Natural killer cell (primary cell): ENCODE measurements around the gene ATRAID. TPM values are rescaled to one million over a fixed set of nuclear protein-coding genes. Genes with fewer than 3 reads are reported as not detected.

Source experiments
- ATAC-seq, 3 donors: fragments of 150-1000 bp in 2 of 3; fragments of 200-7000 bp in 1 of 3; cut with Tn5 transposase; 1 replicate in 1 of 3; 2 replicates in 2 of 3; pipeline ENCODE4 v1.10.0; 2021; ENCODE audit warnings: mild to moderate bottlenecking in 2 of 3, moderate library complexity in 2 of 3
- DNase-seq, 2 donors: peaks; one replicate each; pipeline versions ENCODE4 v3.0.0 to v3.0.0-alpha.2; 2013 to 2021; ENCODE audit warnings: mixed read lengths in 1 of 2
- H3K27ac ChIP-seq: one replicate; pipeline ENCODE4 v1.5.1; 2013; ENCODE audit warnings: mild to moderate bottlenecking, low read length
- H3K27me3 ChIP-seq: one replicate; pipeline ENCODE4 v1.6.1; 2013; ENCODE audit warnings: low read length; ENCODE audit not compliant: control insufficient read depth, insufficient read depth
- H3K36me3 ChIP-seq: one replicate; pipeline ENCODE4 v1.6.1; 2013; ENCODE audit warnings: low read length; ENCODE audit not compliant: control insufficient read depth, insufficient read depth
- H3K4me1 ChIP-seq: one replicate; pipeline ENCODE4 v1.6.1; 2013; ENCODE audit warnings: low read length; ENCODE audit not compliant: control insufficient read depth, insufficient read depth
- H3K4me3 ChIP-seq: one replicate; pipeline ENCODE4 v1.5.1; 2013; ENCODE audit warnings: low read length
- H3K9me3 ChIP-seq: one replicate; pipeline ENCODE4 v1.6.1; 2013; ENCODE audit warnings: low read length; ENCODE audit not compliant: control insufficient read depth, insufficient read depth
- H3K27ac Mint-ChIP-seq, 2 donors: one replicate each; pipeline ENCODE4 v1.8.0; 2022; ENCODE audit warnings: mild to moderate bottlenecking in 2 of 2, mixed read lengths in 2 of 2, moderate library complexity in 1 of 2
- H3K27me3 Mint-ChIP-seq, 2 donors: one replicate each; pipeline ENCODE4 v1.8.0; 2022; ENCODE audit warnings: low read depth in 2 of 2, mixed read lengths in 2 of 2
- H3K36me3 Mint-ChIP-seq: one replicate; pipeline ENCODE4 v1.8.0; 2022; ENCODE audit warnings: mixed read lengths
- H3K4me1 Mint-ChIP-seq, 2 donors: one replicate each; pipeline ENCODE4 v1.8.0; 2022; ENCODE audit warnings: mixed read lengths in 2 of 2
- H3K4me3 Mint-ChIP-seq: one replicate; pipeline ENCODE4 v1.8.0; 2022; ENCODE audit warnings: mild to moderate bottlenecking, moderate library complexity, mixed read lengths
- H3K9me3 Mint-ChIP-seq, 2 donors: one replicate each; pipeline ENCODE4 v1.8.0; 2022; ENCODE audit warnings: mixed read lengths in 2 of 2
- WGBS: methylation state at CpG from one replicate; pipeline ENCODE4 v1.1.7; 2013; ENCODE audit warnings: missing lambda C conversion rate; ENCODE audit not compliant: insufficient coverage; 5-methylcytosine and 5-hydroxymethylcytosine counted together
- intact Hi-C: fragments of 100-400 bp; cut with micrococcal nuclease; formaldehyde crosslinking; loops from one replicate; pipeline ENCODE4 v1.14.2; 2022
- total RNA-seq, 4 donors: library from RNA; stranded (reverse); fragments of 120-200 nt in 1 of 4; gene quantifications; one replicate each; pipeline versions ENCODE4 v1.2.3 to v1.2.4, GENCODE V29; 2013 to 2022
- TF ChIP-seq, protein P1 (sequence below): fragments of 200-600 bp; IDR thresholded peaks from one replicate; pipeline ENCODE4 v1.8.0; 2022; ENCODE audit warnings: antibody characterized with exemption

ATRAID gene
- total RNA-seq, 3 donors from 2014 or later (not counting 1 experiment from before 2014, with no cell fraction given), result 65.5 to 76.6 (median 76.5) TPM

DNA sequence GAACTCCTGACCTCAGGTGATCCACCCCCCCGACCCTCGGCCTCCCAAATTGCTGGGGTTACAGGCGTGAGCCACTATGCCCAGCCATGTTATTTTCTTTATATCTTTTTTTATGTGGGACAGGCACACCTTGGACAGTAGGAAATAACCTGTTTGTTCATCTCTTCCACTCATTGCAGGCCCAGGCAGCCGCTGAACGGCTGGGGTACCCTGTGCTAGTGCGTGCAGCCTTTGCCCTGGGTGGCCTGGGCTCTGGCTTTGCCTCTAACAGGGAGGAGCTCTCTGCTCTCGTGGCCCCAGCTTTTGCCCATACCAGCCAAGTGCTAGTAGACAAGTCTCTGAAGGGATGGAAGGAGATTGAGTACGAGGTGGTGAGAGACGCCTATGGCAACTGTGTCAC, 13.7 kb downstream of the ATRAID start:
- no peaks in the 10 kb centered on the region for H3K4me1 ChIP-seq
- TF ChIP-seq, protein P1, sequence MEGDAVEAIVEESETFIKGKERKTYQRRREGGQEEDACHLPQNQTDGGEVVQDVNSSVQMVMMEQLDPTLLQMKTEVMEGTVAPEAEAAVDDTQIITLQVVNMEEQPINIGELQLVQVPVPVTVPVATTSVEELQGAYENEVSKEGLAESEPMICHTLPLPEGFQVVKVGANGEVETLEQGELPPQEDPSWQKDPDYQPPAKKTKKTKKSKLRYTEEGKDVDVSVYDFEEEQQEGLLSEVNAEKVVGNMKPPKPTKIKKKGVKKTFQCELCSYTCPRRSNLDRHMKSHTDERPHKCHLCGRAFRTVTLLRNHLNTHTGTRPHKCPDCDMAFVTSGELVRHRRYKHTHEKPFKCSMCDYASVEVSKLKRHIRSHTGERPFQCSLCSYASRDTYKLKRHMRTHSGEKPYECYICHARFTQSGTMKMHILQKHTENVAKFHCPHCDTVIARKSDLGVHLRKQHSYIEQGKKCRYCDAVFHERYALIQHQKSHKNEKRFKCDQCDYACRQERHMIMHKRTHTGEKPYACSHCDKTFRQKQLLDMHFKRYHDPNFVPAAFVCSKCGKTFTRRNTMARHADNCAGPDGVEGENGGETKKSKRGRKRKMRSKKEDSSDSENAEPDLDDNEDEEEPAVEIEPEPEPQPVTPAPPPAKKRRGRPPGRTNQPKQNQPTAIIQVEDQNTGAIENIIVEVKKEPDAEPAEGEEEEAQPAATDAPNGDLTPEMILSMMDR, result no peak
- H3K27ac ChIP-seq, result no peak overlapping the region
- ATAC-seq (no peak), DNase-seq (no peak)
- Mint-ChIP-seq H3K9me3 (no peaks in the 10 kb centered on the region), H3K27ac (no peak overlapping the region), H3K27me3 (no peaks in the 10 kb centered on the region), H3K36me3 (no peaks in the 10 kb centered on the region), H3K4me1 (no peaks in the 10 kb centered on the region), H3K4me3 (no peak overlapping the region)
- no peak overlapping the region for H3K4me3 ChIP-seq
- intact Hi-C loops, result no loop called here
- peaks cover 56% of the 10 kb centered on the region for H3K36me3 ChIP-seq
- no peaks in the 10 kb centered on the region for H3K9me3 ChIP-seq
- 97% methylated on average over 9 of the region's 9 CpGs for WGBS
- no peaks in the 10 kb centered on the region for H3K27me3 ChIP-seq

DNA sequence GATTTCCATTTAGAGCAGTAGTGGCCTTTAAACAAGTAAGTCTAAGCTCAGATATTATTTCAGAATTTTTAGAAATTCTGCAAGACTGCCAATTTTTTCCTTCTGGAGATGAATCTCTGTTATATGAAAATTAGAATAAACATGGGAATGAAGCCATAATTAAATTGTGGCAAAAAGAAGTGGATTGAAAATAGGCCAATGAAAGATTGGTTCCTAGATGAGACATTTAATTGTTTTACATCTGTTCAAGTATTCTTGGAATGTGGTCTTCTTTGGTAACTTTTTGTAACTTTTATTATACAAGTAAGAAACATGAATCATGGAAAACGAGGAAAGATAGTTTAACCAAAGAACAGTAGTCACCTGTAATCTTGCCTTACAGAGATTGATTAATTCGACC, 15.7 kb downstream of the ATRAID start:
- WGBS, result 100% methylated on average over 2 of the region's 2 CpGs
- Histone ChIP-seq H3K36me3 (peaks cover 64% of the 10 kb centered on the region), H3K4me1 (no peaks in the 10 kb centered on the region), H3K27me3 (no peaks in the 10 kb centered on the region), H3K4me3 (no peak overlapping the region), H3K9me3 (no peaks in the 10 kb centered on the region), H3K27ac (no peak overlapping the region)
- H3K36me3 Mint-ChIP-seq, result no peaks in the 10 kb centered on the region
- ATAC-seq, result no peak
- TF ChIP-seq, protein P1, result no peak
- no peak overlapping the region for H3K27ac Mint-ChIP-seq
- H3K9me3 Mint-ChIP-seq, result no peaks in the 10 kb centered on the region
- no peak overlapping the region for H3K4me3 Mint-ChIP-seq
- intact Hi-C loops, result no loop called here
- DNase-seq, result no peak
- H3K27me3 Mint-ChIP-seq, result no peaks in the 10 kb centered on the region
- H3K4me1 Mint-ChIP-seq, result no peaks in the 10 kb centered on the region

DNA sequence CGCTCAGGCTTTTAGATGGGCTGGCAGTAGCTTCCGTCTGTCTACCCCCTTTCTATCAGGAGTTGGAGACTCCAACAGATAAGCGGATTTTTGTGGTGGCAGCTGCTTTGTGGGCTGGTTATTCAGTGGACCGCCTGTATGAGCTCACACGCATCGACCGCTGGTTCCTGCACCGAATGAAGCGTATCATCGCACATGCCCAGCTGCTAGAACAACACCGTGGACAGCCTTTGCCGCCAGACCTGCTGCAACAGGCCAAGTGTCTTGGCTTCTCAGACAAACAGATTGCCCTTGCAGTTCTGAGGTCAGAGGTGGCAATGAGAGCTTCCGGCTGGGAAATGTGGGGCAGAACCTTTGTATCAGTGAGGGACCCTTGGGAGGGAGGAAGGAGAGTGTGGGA, 20.1 kb downstream of the ATRAID start:
- DNase-seq (no peak), ATAC-seq (no peak)
- TF ChIP-seq, protein P1, result no peak
- H3K9me3 ChIP-seq, result no peaks in the 10 kb centered on the region
- no peak overlapping the region for H3K27ac ChIP-seq
- H3K4me1 ChIP-seq, result no peaks in the 10 kb centered on the region
- no peak overlapping the region for H3K4me3 ChIP-seq
- H3K9me3 Mint-ChIP-seq, result no peaks in the 10 kb centered on the region
- H3K27me3 ChIP-seq, result no peaks in the 10 kb centered on the region
- H3K27me3 Mint-ChIP-seq, result no peaks in the 10 kb centered on the region
- H3K27ac Mint-ChIP-seq, result no peak overlapping the region
- H3K36me3 Mint-ChIP-seq, result peaks cover 8% of the 10 kb centered on the region
- intact Hi-C loops, result no loop called here
- peaks cover 61% of the 10 kb centered on the region for H3K36me3 ChIP-seq
- WGBS, result over 99% methylated on average over 13 of the region's 13 CpGs
- no peaks in the 10 kb centered on the region for H3K4me1 Mint-ChIP-seq
- no peak overlapping the region for H3K4me3 Mint-ChIP-seq

DNA sequence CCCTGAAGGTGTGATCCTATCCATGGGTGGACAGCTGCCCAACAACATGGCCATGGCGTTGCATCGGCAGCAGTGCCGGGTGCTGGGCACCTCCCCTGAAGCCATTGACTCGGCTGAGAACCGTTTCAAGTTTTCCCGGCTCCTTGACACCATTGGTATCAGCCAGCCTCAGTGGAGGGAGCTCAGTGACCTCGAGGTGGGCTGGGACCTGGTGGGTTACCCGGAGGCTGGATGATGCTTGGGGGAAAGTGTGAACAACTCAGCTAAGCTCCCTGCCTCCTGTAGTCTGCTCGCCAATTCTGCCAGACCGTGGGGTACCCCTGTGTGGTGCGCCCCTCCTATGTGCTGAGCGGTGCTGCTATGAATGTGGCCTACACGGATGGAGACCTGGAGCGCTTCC, 21.5 kb downstream of the ATRAID start:
- Mint-ChIP-seq H3K27me3 (no peaks in the 10 kb centered on the region), H3K9me3 (no peaks in the 10 kb centered on the region), H3K4me3 (no peak overlapping the region), H3K27ac (peak overlapping the region in 1 of 2 donors; percentile 39), H3K4me1 (no peaks in the 10 kb centered on the region), H3K36me3 (peaks cover 8% of the 10 kb centered on the region)
- Histone ChIP-seq H3K36me3 (peaks cover 66% of the 10 kb centered on the region), H3K27me3 (no peaks in the 10 kb centered on the region), H3K4me1 (no peaks in the 10 kb centered on the region), H3K27ac (no peak overlapping the region), H3K9me3 (no peaks in the 10 kb centered on the region), H3K4me3 (no peak overlapping the region)
- ATAC-seq, result no peak
- 97% methylated on average over 14 of the region's 14 CpGs for WGBS
- TF ChIP-seq, protein P1, result no peak
- no peak for DNase-seq
- intact Hi-C loops, result no loop called here
